HG03354 (cell line): ENCODE results near the gene OR51B6.
"Not testable (repeated sequence)": the region's sequence is repeated elsewhere in the genome, so short reads cannot be mapped to it uniquely, and the experiment has no call there.

Experiments used
- ATAC-seq: cut with Tn5 transposase; IDR thresholded peaks from one replicate; pipeline ENCODE4 v1.9.1; 2021; ENCODE audit warnings: mild to moderate bottlenecking; ENCODE audit not compliant: unreplicated experiment, poor library complexity, severe bottlenecking

Gene OR51B6

GRCh38 chr11:5362017-5362625 is 10.8 kb downstream of the OR51B6 start:
- ATAC-seq = no peak

GRCh38 chr11:5363679-5364078 is 12.4 kb downstream of the OR51B6 start:
- no peak for ATAC-seq

- ATAC-seq = no peak
These were observed 12.9 kb downstream of the OR51B6 start for GRCh38 chr11:5364214-5364613.

GRCh38 chr11:5366365-5366764 is 15.1 kb downstream of the OR51B6 start:
- ATAC-seq = not testable (repeated sequence)

DNA sequence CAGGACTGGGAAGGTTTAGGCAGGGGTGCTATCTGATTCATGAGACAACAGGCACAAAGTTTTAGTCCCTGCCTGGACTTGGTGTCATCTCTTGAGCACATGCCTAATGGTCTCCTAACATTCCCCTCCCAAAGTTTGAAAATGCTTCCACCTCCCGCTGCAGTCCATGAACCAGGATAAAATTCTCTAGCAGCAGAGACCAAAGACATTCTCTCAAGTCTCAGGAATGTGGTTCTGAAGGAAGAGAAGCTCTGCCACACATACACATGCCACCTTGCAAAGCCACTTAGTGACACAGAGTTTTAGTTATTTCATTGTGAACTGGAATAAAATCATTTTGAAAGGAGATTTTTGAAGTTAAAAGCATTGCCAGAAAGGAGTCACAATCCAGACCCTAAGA is 15.5 kb downstream of the OR51B6 start:
- ATAC-seq = no peak

DNA sequence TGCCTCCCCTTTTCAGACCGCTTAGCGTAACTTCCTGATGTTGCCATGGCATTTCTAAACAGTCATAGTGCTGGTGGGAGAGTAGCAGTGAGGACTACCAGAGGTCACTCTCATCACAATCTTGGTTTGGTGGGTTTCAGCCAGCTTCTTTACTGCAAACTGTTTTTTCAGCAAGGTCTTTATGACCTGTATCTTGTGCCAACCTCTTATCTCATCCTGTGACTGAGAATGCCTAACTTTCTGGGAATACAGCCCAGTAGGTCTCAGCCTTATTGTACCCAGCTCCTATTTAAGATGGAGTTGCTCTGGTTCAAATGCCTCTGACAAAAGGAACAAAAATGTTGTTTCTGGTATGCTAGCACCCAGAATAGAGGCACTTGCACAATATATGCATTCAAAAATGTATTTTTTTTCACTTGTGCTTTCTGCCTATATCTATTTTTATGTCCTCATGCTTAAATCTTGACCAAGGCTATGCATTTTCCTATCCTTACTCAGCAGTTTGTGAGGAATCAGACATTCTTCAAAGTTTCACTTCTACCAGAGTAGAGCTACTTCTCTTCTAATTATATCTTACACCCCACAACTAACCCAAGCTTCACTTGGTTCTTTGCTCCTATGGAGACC is 16.3 kb downstream of the OR51B6 start:
- ATAC-seq = no peak

GRCh38 chr11:5368502-5369043 is 17.3 kb downstream of the OR51B6 start:
- ATAC-seq = peak; percentile 50

GRCh38 chr11:5369789-5370188 is 18.5 kb downstream of the OR51B6 start:
- peak; percentile 75 for ATAC-seq

DNA sequence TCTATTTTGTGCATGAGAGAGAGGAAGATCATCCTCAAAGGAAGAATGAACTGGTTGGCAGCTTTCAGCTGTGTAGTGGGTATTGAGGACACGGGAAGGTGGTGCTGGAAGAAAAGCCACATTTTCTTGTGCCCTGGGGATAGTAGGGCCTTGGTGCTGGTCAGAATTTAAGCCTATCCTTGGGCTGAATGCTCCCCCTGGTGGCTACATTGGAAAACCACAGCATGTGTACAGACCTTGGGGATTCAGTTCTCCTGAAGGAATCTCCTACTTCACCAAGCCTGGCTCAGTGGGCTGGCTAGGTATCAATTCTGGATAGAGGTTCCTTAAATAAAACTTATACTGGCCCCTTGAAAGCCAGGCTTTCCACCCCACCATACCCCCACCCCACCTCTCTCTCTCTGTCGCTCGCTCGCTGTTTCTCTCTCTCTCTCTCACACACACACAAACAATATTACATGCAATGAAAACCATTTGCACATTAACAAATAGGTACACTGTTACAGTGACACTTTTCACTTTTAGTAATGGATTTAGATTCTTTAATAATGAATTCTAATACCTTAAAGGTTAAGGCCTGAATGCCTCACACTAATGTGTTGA is 29.5 kb downstream of the OR51B6 start:
- ATAC-seq = peak; percentile 98

DNA sequence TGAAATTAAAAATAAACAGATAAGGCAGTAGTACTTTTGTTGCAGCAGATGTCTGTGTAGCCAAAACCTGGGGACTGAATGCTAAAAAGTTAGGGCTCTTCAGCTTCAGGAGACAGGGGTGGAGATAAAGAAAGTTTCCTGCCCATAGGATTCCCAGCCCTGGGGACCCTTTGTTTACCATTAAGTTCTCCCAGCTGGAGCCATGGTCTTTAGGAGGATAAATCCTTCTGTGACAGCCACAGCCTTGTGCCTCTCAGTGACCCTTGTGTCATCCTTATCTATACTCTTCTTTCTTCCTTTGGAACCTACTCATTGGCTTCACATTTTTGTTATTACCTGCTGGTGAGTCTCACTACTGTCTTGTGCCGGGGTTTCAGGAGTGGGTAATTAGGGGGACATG is 32.3 kb downstream of the OR51B6 start, which contains the start of gene OR51M1:
OR51M1 (plus strand) TSS at position 237 of the 400 bp plus-strand sequence. CDS start 5,587 bp downstream, outside the sequence.
- ATAC-seq = no peak

GRCh38 chr11:5384335-5384734 is 33.0 kb downstream of the OR51B6 start:
- no peak for ATAC-seq

DNA sequence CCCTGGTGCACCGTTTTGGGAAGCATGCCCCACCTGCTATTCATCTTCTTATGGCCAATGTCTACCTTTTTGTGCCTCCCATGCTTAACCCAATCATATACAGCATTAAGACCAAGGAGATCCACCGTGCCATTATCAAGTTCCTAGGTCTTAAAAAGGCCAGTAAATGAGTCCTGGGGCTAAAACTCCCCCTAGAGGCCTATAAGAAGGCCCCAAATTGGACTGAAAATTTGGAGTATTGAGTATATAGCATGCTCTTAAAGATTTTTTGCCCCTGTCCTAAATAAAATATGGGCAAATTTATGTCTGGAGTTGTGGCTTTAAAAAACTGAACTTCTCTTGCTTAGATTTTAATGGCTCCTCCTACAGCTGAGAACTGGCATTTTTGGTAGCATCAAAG is 38.9 kb downstream of the OR51B6 start:
- ATAC-seq = no peak

GRCh38 chr11:5394091-5394490 is 42.8 kb downstream of the OR51B6 start:
- ATAC-seq = no peak

DNA sequence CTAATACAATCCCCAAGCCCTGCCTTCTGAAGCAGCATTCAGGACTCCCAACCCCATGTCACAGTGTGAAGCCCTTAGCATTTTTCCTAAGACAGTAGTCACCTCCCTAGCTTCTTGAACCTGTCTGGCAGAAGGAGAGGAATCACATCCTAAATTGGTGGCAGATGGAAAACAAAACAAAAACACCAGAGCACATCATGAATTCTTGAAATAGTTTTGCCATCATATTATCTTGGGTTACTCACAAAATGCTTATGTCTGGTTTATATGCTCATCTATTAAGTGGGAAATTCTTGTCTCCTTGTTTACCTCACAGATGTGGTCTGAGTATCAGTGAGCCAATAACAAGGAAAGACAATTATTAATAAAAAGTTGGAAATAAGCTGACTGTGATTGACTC is 47.6 kb downstream of the OR51B6 start:
- no peak for ATAC-seq
